ENCODE results near the gene KIZ. TPM values are rescaled to one million over a fixed set of nuclear protein-coding genes. Genes with fewer than 3 reads are reported as not detected.
A peak's percentile ranks its signal among the peaks of the same experiment; 100 is the strongest.

The KIZ gene
- total and polyA plus RNA-seq, 12 donors: 8.3 to 38.2 (median 26.5) TPM

DNA sequence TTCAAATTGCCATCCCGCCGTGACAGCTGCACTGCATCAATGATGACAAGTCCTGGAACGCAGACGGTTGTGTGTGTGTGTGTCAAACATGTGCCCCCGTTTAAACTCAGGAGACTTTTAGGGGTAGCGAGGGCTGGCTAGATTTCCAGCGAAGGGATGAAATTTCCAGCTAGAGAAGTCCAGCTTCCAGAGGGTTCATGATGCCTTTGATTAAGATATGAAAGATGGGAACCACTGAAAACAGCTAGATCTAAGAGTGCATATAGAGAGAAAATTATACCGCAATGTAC lies 644 bp downstream of the KIZ start:
- peak in 7 of 8 donors; percentile 1 to 20 (median 3) for ATAC-seq
- Histone ChIP-seq H3K4me3 (peak overlapping the region; percentile 67 to 98 (median 96)), H3K9me3 (no peaks in the 10 kb centered on the region), H3K27ac (peak overlapping the region in 6 of 10 donors; percentile 65 to 89 (median 80)), H3K36me3 (peaks cover 0 to 8% (median 0%) of the 10 kb centered on the region in 9 donors), H3K4me1 (peaks cover 0 to 19% (median 11%) of the 10 kb centered on the region in 9 donors), H3K27me3 (no peaks in the 10 kb centered on the region)
- whole genome bisulfite sequencing, 2 donors: 6% methylated on average over 8 of the region's 8 CpGs
- TF ChIP-seq, protein P1, sequence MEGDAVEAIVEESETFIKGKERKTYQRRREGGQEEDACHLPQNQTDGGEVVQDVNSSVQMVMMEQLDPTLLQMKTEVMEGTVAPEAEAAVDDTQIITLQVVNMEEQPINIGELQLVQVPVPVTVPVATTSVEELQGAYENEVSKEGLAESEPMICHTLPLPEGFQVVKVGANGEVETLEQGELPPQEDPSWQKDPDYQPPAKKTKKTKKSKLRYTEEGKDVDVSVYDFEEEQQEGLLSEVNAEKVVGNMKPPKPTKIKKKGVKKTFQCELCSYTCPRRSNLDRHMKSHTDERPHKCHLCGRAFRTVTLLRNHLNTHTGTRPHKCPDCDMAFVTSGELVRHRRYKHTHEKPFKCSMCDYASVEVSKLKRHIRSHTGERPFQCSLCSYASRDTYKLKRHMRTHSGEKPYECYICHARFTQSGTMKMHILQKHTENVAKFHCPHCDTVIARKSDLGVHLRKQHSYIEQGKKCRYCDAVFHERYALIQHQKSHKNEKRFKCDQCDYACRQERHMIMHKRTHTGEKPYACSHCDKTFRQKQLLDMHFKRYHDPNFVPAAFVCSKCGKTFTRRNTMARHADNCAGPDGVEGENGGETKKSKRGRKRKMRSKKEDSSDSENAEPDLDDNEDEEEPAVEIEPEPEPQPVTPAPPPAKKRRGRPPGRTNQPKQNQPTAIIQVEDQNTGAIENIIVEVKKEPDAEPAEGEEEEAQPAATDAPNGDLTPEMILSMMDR (IDR thresholded peaks at IDR 0.05): no peak
- intact Hi-C loops (cut with DNase I): loop anchor here in 2 of 10 donors (5.0 to 10.0 kb wide), 2 partner anchors 176 to 262 kb away; partner anchors contain the start of gene XRN2 (in 1 of the 2)
- no peak for DNase-seq

DNA sequence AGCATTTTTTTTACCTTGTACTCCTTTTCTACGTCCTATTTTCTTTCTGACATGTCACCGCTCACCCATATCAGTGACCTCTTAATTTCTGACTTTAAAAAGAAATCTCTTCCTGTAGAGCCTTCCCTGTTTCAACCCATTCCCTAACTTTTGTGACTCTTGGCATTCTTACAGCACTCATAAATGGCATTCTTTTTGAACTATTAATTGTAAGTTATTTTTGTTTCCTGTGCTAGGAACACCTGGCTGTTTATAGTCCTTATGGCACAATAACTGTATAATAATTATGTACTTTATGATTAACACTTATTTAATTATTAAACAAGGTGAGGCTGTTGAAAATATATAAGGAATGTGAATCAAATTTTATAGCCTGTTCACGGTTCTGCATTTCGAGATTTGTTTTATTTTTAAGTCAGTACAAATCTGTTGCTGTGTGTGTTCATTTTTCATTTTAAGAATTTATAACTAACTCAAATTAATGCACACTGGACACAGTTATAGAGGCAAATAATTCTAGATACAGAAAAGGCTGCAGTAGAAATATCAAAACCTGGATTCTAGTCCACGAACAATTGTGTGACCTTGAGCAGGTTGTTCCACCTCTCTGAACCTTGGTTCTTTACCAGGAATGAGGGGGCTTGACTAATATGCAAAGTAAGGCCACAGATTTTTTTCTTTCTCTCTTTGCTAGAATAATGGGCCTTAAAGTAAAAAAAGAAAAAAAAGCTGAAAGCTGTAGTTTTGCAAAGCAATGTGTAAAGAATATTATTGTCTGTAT lies 1.5 kb downstream of the KIZ start:
- Histone ChIP-seq H3K4me3 (peak overlapping the region in 5 of 10 donors; percentile 67 to 98 (median 96)), H3K36me3 (peaks cover 0 to 16% (median 0%) of the 10 kb centered on the region in 9 donors), H3K27ac (peak overlapping the region in 1 of 10 donors; percentile 83), H3K9me3 (no peaks in the 10 kb centered on the region), H3K4me1 (peaks cover 0 to 19% (median 11%) of the 10 kb centered on the region in 9 donors), H3K27me3 (no peaks in the 10 kb centered on the region)
- DNase-seq: no peak
- no peak for ATAC-seq
- TF ChIP-seq, protein P1 (IDR thresholded peaks at IDR 0.05): no peak
- intact Hi-C loops (cut with DNase I): loop anchor here in 2 of 10 donors (5.0 to 10.0 kb wide), 2 partner anchors 175 to 263 kb away; partner anchors contain the start of gene XRN2 (in 1 of the 2)
- 75 to 76% methylated on average over 5 of the region's 5 CpGs for WGBS, 2 donors

DNA sequence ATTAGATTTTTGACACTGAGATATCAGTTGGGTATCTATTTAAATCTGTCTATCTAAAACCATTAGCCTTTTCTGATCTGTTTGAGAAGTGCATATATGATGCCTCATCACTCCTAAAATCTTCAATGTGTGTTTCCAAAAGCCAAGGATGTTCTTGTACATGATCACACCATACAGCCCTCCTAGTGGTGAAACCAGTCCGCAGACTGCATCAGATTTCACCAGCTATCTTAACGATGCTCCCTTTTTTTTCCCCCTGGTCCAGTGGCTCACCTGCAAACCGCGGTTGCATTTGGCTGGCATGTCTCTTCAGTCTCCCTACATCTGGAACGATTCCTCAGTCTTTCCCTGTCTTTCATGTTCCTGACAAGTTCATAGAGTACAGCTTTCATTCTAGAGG lies 4.0 kb downstream of the KIZ start:
- Histone ChIP-seq H3K27ac (no peak overlapping the region), H3K4me3 (no peak overlapping the region), H3K36me3 (peaks cover 0 to 38% (median 0%) of the 10 kb centered on the region in 9 donors), H3K27me3 (no peaks in the 10 kb centered on the region), H3K4me1 (peaks cover 0 to 19% (median 11%) of the 10 kb centered on the region in 9 donors), H3K9me3 (no peaks in the 10 kb centered on the region)
- ATAC-seq (no peak), DNase-seq (no peak)
- WGBS, 2 donors: 81 to 82% methylated on average over 5 of the region's 5 CpGs
- intact Hi-C loops (cut with DNase I): loop anchor here in 3 of 10 donors (5.0 to 10.0 kb wide), 3 partner anchors 172 to 265 kb away; partner anchors contain the start of gene XRN2 (in 1 of the 3)
- TF ChIP-seq, protein P1 (IDR thresholded peaks at IDR 0.05): no peak

DNA sequence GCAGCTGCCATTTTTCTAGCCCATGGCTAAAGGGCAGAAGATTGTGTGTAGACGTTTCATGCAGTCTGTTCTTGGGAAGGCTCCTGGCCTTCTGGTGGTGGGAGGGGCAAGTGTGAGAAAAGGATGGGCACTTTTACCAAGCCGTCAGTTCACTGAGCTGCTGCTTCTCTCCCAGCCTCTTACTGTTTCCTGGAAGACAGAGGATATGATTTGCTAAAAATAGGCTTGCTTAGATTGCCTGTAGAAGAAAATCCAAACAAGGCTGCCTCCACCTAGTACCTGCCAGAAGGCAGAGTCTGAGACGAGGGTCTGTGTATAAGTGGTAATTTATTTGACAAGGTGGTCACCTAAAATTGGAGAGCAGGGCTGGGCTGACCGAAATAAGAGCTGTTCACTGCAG lies 7.5 kb downstream of the KIZ start:
- Histone ChIP-seq H3K27ac (no peak overlapping the region), H3K27me3 (no peaks in the 10 kb centered on the region), H3K4me1 (no peaks in the 10 kb centered on the region), H3K36me3 (peaks cover 0 to 63% (median 7%) of the 10 kb centered on the region in 9 donors), H3K9me3 (no peaks in the 10 kb centered on the region), H3K4me3 (no peak overlapping the region)
- intact Hi-C loops (cut with DNase I): loop anchor here in 1 of 10 donors (10.0 kb wide), 1 partner anchor 241 kb away; no protein-coding TSS in a partner anchor
- TF ChIP-seq, protein P1 (IDR thresholded peaks at IDR 0.05): no peak
- no peak for ATAC-seq
- no peak for DNase-seq
- 73 to 76% methylated on average over 4 of the region's 4 CpGs for WGBS, 2 donors
